H1 (cell line): Measurements from ENCODE around the gene LGR4. TPM values are rescaled to one million over a fixed set of nuclear protein-coding genes. Genes with fewer than 3 reads are reported as not detected.

Experiments used
- MAFK ChIP-seq: IDR thresholded peaks from 2 replicates; pipeline ENCODE4 v1.6.1; 2012; ENCODE audit warnings: low read depth, mild to moderate bottlenecking, improper control_type of control experiment, low read length
- SAP30 ChIP-seq: fragments of 300-600 bp; sonication (generic); IDR thresholded peaks from 2 replicates; pipeline ENCODE4 v1.7.1; 2012; ENCODE audit warnings: low read length, moderate library complexity, mild to moderate bottlenecking, inconsistent platforms; ENCODE audit not compliant: insufficient read depth, insufficient replicate concordance
- polyA plus RNA-seq, 7 experiments: library from polyadenylated mRNA; depleted of rRNA in 3 of 7; stranded (reverse) in 5 of 7; unstranded in 2 of 7; fragments of >200 nt in 5 of 7; fragments of 200-250 nt in 2 of 7; gene quantifications; 1 replicate in 5 of 7; 2 replicates in 1 of 7; 4 replicates in 1 of 7; pipeline versions ENCODE4 v1.2.1 to v1.2.3, GENCODE V29; 2011 to 2013; ENCODE audit warnings: missing spikeins in 2 of 7, mixed read lengths in 2 of 7
- total RNA-seq: library from RNA; stranded (reverse); fragmentation: NEBNext Ultra II Directional; extraction: Animal tissue kit (Norgen Biotek cat#: 25700); gene quantifications from 2 replicates; pipeline ENCODE4 v1.2.1, GENCODE V29; 2021

The LGR4 gene
- total and polyA plus RNA-seq, 2 of the 8 experiments (the other 6 are each of a cell fraction or from before 2014, with no cell fraction given) = 26.6 to 61.7 TPM

DNA sequence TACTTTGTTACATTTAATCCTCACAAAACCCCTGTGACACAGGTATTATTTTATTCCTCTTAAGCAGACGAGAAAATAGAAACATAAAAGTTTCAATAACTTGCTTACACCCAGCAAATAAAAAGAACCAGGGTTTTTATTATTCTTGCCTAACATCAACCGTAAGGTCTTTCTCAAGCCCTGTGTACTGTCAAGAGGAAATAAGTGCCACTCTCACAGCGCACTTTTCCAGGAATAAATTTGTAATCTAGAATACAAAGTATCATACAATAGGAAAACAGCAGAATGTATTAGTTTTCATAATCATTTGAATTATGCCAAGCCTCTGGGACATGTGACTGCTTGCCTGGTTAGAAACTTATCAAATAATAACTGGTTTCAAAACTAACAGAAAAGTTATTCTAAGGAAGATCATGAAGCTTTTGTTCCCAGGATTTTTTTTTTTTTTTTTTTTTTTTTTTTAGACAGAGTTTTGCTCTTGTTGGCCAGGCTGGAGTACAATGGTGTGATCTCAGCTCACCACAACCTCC, 117.0 kb downstream of the LGR4 start (continued):
- TF ChIP-seq MAFK (no peak), SAP30 (no peak)
- TF ChIP-seq, all 59 proteins: peak for 0
